AG09319 (cell line): Measurements from ENCODE around the gene STAT1.

Source experiments
- DNase-seq: peaks from one replicate; pipeline ENCODE4 v3.0.0-alpha.2; 2010; ENCODE audit warnings: low read depth; ENCODE audit errors: extremely low read depth
- CTCF ChIP-seq: IDR thresholded peaks from 2 replicates; pipeline ENCODE4 v1.5.1; 2011; ENCODE audit warnings: low read depth, mild to moderate bottlenecking, inconsistent platforms, low read length, moderate library complexity

Gene STAT1

GRCh38 chr2:191012845-191013681 is 908 bp downstream of the STAT1 start:
- no peak for DNase-seq
- no peak for TF ChIP-seq CTCF

GRCh38 chr2:191012346-191012745 is 1.6 kb downstream of the STAT1 start:
- DNase-seq = no peak
- TF ChIP-seq CTCF = no peak

GRCh38 chr2:191010887-191011885 is 2.8 kb downstream of the STAT1 start:
- no peak for DNase-seq
- TF ChIP-seq CTCF = no peak

- no peak for DNase-seq
- TF ChIP-seq CTCF = no peak
These were observed 4.2 kb downstream of the STAT1 start for GRCh38 chr2:191009541-191010374.

- TF ChIP-seq CTCF = no peak
- DNase-seq = no peak
These were observed 5.7 kb downstream of the STAT1 start for GRCh38 chr2:191008286-191008685.

GRCh38 chr2:191006997-191007783 is 6.8 kb downstream of the STAT1 start:
- no peak for TF ChIP-seq CTCF
- DNase-seq = no peak
